ENCODE data around the gene COX20.

COX20 gene

DNA sequence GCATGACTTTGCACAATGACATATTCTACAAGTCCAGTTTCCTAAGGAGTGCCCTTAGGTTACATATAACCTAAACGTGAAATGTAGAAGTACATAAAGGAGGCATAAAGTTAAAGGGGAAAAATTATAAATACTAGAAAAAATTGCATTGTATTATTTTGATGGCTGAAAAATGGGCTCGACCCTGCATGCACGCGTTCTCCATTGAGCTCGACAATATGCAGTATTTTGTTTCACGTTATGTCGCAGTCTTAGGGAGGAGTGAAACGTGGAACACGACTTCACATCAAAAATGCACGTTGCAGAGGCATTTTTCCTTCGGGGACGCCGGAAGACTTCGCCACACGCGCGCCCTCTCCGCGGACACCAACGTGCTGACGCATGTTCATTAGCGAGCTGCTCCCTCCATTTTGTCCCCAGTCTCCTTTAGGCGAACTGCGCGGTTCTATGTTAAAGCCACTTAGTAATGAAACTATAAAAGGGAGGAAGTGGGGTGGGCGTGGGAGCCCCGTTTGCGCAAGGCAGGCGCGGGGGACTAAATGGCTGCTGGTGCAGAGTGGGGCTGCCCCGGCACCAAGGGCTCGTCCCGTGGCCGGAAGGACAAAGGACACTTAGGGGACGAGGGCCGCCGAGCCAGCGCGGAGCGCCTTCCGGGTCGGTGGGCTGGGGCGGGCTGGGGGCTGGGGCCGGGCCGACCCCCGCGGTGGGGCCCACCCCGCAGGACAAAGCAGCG lies 749 bp upstream of the COX20 start:
- POLR2A ChIA-PET = interaction anchor here (0.7 to 9.6 kb wide), 28 partner anchors 9 to 486 kb away, joined by 3 to 127 read pairs (median 4); partner anchors contain the start of gene HNRNPU
- no peak for TF ChIP-seq CTBP1 (IDR thresholded peaks at IDR 0.05; ENCODE audit: borderline replicate concordance)
- no peak for TF ChIP-seq HDGF (IDR thresholded peaks at IDR 0.05; ENCODE audit: borderline replicate concordance)
- TF ChIP-seq ARNT (IDR thresholded peaks at IDR 0.05) = no peak
- TF ChIP-seq BHLHE40 (IDR thresholded peaks at IDR 0.05; ENCODE audit: borderline replicate concordance) = no peak
- no peak for TF ChIP-seq SP1 (IDR thresholded peaks at IDR 0.05)
- no peak for TF ChIP-seq PKNOX1 (IDR thresholded peaks at IDR 0.05)
- no peak for TF ChIP-seq FOXM1 (IDR thresholded peaks at IDR 0.05; ENCODE audit: borderline replicate concordance)
- TF ChIP-seq L3MBTL2 (conservative IDR thresholded peaks at IDR 0.05) = peak; percentile 99
- TF ChIP-seq ZNF384 (IDR thresholded peaks at IDR 0.05) = no peak
- peak; percentile 85 for TF ChIP-seq NFRKB (IDR thresholded peaks at IDR 0.05)
- no peak for TF ChIP-seq SUZ12 (IDR thresholded peaks at IDR 0.05)
- peak; percentile 67; the same call in 1 of the 2 replicates for TF ChIP-seq TARDBP (IDR thresholded peaks at IDR 0.05)
- no peak for TF ChIP-seq FOXA1 (IDR thresholded peaks at IDR 0.05)
- no peak for TF ChIP-seq LEF1 (IDR thresholded peaks at IDR 0.05; ENCODE audit: borderline replicate concordance)
- TF ChIP-seq ELF4 (IDR thresholded peaks at IDR 0.05) = peak; percentile 43; the same call in 1 of the 2 replicates
- TF ChIP-seq FOXK2 (IDR thresholded peaks at IDR 0.05) = no peak
- DNase-seq (ENCODE audit: extremely low spot score) = no peak
- CTCF ChIA-PET = interaction anchor here (0.5 to 1.0 kb wide), 3 partner anchors 208 to 237 kb away, joined by 3 to 4 read pairs (median 4); no protein-coding TSS in a partner anchor

DNA sequence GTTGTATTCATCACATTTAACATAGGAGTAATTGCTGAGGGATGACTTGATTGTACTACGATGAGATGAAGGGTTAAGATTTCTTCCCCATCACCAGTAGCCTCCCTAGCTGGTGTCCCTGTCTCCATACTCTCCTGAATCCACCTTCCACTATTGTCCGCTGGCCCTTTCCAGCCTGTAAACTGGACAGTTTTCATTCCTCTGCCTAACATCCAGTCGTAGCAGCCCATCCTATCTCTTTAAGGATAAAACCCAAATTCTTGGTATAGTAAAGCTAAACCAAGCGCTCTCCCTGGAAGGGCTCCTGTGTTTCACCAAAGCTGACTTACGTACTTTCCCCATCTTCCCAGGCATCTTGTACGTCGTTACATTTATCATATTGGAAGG lies 670 bp downstream of the COX20 start:
- CTCF ChIA-PET = interaction anchor here (0.6 to 2.0 kb wide), 4 partner anchors 25 to 211 kb away, joined by 3 to 11 read pairs (median 4); no protein-coding TSS in a partner anchor
- DNase-seq (ENCODE audit: extremely low spot score) = peak; percentile 41
- POLR2A ChIA-PET = interaction anchor here (0.5 to 9.6 kb wide), 13 partner anchors 14 to 389 kb away, joined by 3 to 127 read pairs (median 4); partner anchors contain the start of gene HNRNPU
- TF ChIP-seq NFRKB (IDR thresholded peaks at IDR 0.05) (no peak), ELF4 (IDR thresholded peaks at IDR 0.05) (peak; percentile 9; the same call in 1 of the 2 replicates)

- no peak for DNase-seq (ENCODE audit: extremely low spot score)
- ChIA-PET CTCF (interaction anchor here (0.6 to 2.0 kb wide), 4 partner anchors 25 to 210 kb away, joined by 3 to 11 read pairs (median 4); no protein-coding TSS in a partner anchor), POLR2A (interaction anchor here (1.0 to 9.6 kb wide), 5 partner anchors 13 to 135 kb away, joined by 3 to 127 read pairs (median 4); partner anchors contain the start of gene HNRNPU)
- no peak for TF ChIP-seq FOXK2 (IDR thresholded peaks at IDR 0.05)
- no peak for TF ChIP-seq LEF1 (IDR thresholded peaks at IDR 0.05; ENCODE audit: borderline replicate concordance)
- TF ChIP-seq PKNOX1 (IDR thresholded peaks at IDR 0.05) = no peak
Measured at GRCh38 chr1:244836584-244836983, 1.1 kb downstream of the COX20 start.

DNA sequence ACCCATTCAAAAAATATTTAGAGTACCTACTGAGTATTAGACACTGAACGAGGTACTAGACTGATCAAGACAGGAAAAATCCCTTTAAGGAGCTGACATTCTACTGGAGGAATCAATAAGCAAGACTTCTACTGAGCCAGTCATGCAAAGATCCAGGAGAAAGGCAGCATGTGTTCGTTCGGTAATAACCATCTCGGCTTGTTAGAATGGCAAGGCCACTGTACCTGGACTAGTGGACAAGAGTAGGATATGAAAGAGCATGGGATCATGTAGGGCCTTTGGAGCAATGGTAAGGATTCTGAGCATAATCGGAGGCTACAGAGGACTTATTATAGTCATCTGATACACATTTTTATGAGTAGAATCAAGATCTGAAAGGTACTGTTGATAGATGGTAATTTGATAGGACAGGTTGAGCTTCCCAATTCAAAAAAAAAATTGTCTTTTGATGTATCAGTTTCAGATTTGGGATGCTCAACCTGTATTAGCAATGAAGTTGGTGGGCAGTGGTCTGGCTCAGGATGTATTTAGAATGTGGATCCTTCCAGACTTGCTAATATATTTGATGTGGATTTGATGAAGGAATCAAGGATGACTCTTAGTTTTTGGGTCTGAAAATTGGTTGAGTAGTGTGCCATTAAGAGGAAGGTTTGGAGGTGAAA lies 2.3 kb downstream of the COX20 start:
- no peak for DNase-seq (ENCODE audit: extremely low spot score)
- TF ChIP-seq L3MBTL2 (conservative IDR thresholded peaks at IDR 0.05) = 0 out of 2 replicates have a peak, but pooled peaks have one; percentile 16
- TF ChIP-seq FOXK2 (IDR thresholded peaks at IDR 0.05) = 0 out of 2 replicates have a peak, but pooled peaks have one; percentile 38
- TF ChIP-seq PKNOX1 (IDR thresholded peaks at IDR 0.05) = no peak
- TF ChIP-seq BHLHE40 (IDR thresholded peaks at IDR 0.05; ENCODE audit: borderline replicate concordance) = no peak
- ChIA-PET CTCF (interaction anchor here (0.5 to 1.2 kb wide), 3 partner anchors 9 to 205 kb away, joined by 3 read pairs; no protein-coding TSS in a partner anchor), POLR2A (interaction anchor here (0.9 to 9.6 kb wide), 4 partner anchors 25 to 133 kb away, joined by 3 to 127 read pairs (median 3); partner anchors contain the start of gene HNRNPU)

DNA sequence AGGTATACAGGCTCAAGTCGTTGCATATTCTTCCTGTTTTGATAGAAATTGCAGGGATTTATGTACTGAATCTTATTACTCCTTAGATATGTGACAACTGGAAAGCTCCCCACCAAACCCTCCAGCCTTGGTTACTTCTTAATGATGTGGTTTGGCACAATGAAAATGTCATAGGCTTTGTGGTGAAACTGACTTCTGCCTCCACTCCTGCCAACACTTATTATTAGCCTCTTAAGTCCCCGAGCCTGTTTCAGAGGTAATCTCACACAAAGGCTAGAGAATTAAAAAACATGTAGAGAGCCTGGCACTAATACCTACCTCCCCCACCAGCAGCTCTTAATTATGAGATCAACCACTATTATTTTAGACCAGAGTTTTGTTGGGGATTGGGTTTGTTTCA lies 4.2 kb downstream of the COX20 start:
- DNase-seq (ENCODE audit: extremely low spot score) = no peak
- POLR2A ChIA-PET = interaction anchor here (1.3 to 9.6 kb wide), 2 partner anchors 23 to 131 kb away, joined by 3 to 127 read pairs; partner anchors contain the start of gene HNRNPU
- TF ChIP-seq FOXA1 (IDR thresholded peaks at IDR 0.05) = no peak
- no peak for TF ChIP-seq HDGF (IDR thresholded peaks at IDR 0.05; ENCODE audit: borderline replicate concordance)
- peak; percentile 24; the same call in 1 of the 2 replicates for TF ChIP-seq L3MBTL2 (conservative IDR thresholded peaks at IDR 0.05)
- CTCF ChIA-PET = interaction anchor here (2.0 kb wide), 1 partner anchor 203 kb away, joined by 9 read pairs; no protein-coding TSS in a partner anchor

DNA sequence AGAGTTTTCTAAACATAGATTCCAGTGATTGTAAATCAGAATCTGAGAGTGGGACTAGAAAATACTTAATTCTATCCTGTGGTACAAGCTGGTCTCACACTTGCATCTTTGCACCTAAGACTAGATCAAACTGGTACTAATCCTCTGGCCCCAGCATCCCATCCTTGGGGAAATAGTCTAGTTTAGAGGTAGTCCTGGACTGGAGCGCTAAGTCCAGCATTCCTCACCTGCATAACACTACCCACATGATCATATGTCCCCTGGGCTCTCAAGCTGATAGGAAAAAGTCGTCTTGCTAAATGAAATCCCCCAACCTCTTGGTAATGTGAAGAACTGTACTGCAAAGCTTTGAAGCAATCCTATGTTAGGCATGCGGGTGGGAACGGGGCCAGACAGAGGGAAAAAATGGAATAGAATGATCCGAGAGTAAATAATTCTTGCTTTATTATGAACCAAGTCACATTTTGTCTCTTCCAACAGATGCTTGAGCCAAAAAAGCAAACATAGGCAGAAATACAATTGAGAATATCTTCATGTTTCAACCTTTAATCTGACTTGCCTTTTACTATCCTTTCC lies 4.8 kb downstream of the COX20 start:
- ChIA-PET CTCF (interaction anchor here (2.0 kb wide), 1 partner anchor 202 kb away, joined by 9 read pairs; no protein-coding TSS in a partner anchor), POLR2A (interaction anchor here (1.3 to 9.6 kb wide), 2 partner anchors 22 to 131 kb away, joined by 3 to 127 read pairs; partner anchors contain the start of gene HNRNPU)
- TF ChIP-seq FOXA1 (IDR thresholded peaks at IDR 0.05) (no peak), FOXK2 (IDR thresholded peaks at IDR 0.05) (no peak), ARNT (IDR thresholded peaks at IDR 0.05) (no peak), HDGF (IDR thresholded peaks at IDR 0.05; ENCODE audit: borderline replicate concordance) (no peak), LEF1 (IDR thresholded peaks at IDR 0.05; ENCODE audit: borderline replicate concordance) (no peak), ELF4 (IDR thresholded peaks at IDR 0.05) (no peak), SUZ12 (IDR thresholded peaks at IDR 0.05) (no peak), NFRKB (IDR thresholded peaks at IDR 0.05) (no peak), FOXM1 (IDR thresholded peaks at IDR 0.05; ENCODE audit: borderline replicate concordance) (no peak), ZNF384 (IDR thresholded peaks at IDR 0.05) (no peak), CTBP1 (IDR thresholded peaks at IDR 0.05; ENCODE audit: borderline replicate concordance) (no peak), L3MBTL2 (conservative IDR thresholded peaks at IDR 0.05) (no peak), BHLHE40 (IDR thresholded peaks at IDR 0.05; ENCODE audit: borderline replicate concordance) (no peak), PKNOX1 (IDR thresholded peaks at IDR 0.05) (no peak), SP1 (IDR thresholded peaks at IDR 0.05) (no peak), TARDBP (IDR thresholded peaks at IDR 0.05) (no peak)
- DNase-seq (ENCODE audit: extremely low spot score) = no peak
